DMS153 (cell line): ENCODE results near the gene RAB6B.

Source experiments
- DNase-seq: peaks from one replicate; lab custom pipeline; 2025; lab: John Stamatoyannopoulos, UW

Gene RAB6B

DNA sequence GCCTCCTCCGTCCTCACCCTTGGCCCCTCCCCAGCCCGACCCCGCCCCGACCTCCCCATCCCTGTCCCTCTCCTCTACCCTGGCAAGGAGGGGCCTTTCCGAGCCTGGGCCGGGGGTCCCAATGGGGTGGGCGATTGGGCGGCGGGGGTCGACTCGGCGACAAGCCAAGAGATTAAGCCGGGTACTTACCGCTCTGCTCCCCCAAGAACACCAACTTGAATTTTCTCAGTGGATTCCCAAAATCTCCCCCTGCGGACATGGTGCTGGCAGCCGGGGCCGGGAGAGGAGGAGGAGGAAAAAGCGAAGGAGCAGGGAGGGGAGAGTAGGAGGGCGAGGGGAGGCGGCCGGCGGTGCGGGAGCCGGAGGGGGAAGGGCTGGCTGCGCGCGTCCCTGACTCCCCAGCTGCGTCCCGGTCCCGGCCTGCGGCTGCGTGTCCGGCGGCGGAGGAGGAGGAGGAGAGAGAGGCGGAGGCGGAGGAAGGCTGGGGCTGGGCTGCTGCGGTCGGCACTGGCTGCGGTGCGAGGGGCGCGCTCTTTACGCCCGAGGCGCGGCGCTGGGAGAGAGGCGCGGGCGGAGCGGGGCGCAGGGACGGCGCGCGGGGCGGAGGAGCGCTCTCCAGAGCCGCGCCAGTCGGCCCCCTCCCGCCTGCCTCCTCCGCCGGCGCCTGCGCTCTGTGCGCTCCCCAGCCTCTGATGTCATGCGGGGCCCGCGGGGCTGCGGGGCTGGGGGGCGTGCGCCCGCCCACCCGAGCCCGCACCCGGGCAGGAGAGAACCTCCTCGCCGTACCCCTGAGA is at the start of gene RAB6B:
Gene RAB6B, minus strand, starts transcription at position 675 of the 794 bp plus-strand sequence. Its CDS starts 416 bp downstream, at position 259.
- no peak for DNase-seq

DNA sequence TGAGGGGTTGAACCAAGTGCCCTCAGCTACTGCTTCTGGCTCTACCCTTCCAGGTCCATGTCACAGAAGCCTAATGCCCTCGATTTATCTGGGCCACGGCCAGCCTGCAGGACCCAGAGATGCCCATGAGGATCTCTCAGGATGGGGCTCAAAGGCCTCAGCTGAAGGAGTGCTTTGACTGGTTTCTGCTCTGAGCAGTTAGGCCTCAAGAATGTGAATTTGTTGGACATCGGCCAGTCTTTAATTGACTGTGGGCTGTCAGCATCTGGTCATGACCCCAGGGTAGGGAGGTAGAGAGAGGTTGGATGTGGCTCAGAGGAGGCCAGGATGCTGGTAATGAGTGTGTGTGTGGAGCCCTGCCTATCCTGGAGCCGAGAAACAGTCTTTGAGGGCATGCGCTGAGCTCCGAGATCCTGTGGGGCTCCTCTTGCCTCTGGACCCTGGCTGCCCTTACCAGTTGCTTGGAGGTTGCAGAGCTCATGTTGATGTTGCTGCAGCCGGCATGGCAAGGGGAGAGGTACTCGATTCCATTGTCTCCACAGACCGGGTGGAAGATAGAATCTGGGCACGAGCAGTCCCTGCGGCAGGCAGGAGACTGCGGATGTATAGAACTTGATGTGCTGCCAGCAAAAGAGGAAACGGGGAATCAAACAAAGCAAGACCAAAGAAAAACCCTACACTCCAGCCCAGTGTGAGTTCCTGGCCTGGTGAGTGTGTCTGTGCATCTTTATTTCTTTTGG is 49.1 kb upstream of the RAB6B start:
- DNase-seq = peak; percentile 20

DNA sequence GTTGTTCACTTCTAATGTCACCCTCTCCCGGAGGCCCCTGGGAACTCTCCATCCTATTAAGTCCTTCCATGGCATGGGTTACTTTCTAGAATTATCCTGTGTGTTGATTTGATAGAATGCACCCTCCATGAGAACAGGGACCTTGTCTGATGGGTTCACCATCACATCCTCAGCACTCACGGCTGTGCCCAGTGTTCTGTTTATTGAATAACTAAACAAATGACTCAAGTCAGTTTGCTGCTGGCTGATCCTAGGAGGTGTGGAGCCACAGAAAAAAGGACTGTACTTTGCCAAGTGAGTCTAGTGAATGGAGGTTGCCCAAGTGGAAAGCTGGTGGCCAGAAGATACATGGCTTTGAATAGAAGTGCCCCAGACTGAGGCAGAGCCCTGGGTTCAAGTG is 48.5 kb upstream of the RAB6B start:
- DNase-seq = no peak

DNA sequence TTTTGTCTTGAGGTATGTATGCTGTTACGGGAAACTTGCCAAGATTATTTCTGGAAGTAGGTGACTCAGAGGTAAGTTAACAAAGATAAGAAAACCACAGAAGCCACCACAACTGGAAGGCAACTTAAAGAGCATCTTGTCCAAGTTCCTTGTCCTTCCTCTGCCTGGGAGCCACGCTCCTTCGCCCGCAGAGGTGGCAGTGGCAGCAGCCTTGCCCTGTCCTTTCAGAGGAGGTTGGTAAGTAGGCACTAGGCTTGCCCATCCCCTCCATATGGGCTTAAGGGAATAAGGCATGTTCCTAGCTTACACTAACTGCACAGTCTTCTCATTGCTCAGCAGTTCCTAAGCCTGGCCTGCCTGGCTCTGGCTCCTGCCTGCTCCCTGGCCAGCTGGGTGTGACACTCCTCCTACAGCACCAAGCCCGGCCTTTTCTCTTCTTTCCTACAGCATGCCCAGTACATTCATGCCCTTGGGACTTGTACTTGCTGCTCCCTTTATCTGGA is 48.0 kb upstream of the RAB6B start:
- no peak for DNase-seq

DNA sequence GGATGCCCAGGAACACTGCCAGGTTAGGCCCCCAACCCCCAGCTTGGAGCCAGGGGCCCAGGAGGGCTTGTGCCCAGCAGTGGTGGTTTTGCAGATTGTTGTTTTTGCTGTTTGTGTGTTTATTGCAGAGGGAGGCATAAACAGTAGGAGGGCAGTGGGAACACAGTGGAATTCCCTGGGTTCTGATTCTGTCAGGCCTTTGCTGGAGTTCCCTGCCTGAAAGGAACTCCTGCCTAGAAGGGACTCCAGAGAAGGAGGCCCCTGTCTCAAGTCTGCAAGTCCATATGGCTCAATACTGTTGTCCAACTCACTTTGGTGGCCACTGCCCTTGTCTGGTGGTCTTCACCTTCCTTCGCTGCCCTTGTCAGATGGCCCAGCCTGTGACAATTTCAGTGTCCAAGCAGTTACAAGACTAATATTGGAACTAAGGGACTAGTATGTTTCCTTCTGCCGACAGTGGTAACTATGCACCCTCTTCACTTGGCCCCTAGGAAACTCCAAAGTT is 47.4 kb upstream of the RAB6B start:
- DNase-seq = no peak

DNA sequence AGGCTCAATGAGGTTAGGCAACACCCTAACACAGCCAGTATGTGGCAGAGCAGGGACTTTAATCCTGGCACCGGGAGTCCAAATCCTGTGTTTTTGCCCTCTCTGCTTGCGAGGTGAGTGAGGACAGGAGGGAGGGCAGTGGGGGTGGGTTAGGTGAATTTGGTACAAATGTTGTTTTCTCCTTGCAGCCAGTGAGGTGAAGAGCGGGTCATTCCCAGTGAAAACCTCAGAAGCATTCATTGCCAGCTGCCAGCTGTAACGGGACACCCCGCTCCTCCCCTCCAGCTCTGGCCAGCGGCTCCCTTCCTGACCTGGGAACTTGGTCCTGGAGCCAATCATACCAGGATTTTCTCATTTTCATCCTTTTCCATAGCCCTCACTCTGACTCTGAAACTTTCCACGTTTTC is 45.7 kb upstream of the RAB6B start:
- DNase-seq = no peak

DNA sequence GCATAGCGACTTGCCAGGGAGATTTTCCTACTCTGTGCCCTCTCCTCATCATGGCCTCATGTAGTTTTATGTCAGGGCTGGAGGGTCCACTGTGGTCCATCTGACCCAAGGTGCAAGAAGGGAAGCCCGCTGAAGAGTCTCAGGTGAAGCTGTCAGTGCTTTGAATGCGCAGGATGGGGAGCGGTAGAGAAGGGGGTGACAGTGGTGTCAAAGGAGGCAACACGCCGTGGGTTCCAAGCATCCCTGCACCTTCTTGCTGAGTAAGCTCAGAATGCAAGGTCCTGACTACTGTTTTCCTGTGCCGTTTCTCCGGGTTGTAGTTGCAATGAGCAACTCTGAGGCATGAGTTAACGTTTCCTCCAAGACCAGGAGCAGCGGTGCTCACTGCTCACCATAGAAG is 44.9 kb upstream of the RAB6B start:
- no peak for DNase-seq

DNA sequence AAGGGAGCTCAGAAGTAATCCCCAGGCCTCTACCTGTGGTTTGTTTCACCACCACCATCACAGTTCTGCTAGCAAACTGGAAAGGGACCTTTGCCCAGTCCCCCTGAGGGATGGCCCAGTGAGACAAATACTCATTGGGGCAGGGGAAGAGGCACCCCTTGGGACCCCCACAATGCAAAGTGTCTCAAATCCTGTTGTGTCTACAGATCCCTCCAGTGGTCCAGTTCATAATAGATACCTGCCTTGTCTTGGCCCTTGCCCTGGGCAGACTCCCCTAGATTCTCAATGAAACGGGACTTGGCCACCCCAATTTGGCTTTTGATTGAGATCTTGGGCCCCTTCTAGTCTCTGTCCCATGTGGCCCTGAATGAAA is 43.8 kb upstream of the RAB6B start:
- DNase-seq = no peak

DNA sequence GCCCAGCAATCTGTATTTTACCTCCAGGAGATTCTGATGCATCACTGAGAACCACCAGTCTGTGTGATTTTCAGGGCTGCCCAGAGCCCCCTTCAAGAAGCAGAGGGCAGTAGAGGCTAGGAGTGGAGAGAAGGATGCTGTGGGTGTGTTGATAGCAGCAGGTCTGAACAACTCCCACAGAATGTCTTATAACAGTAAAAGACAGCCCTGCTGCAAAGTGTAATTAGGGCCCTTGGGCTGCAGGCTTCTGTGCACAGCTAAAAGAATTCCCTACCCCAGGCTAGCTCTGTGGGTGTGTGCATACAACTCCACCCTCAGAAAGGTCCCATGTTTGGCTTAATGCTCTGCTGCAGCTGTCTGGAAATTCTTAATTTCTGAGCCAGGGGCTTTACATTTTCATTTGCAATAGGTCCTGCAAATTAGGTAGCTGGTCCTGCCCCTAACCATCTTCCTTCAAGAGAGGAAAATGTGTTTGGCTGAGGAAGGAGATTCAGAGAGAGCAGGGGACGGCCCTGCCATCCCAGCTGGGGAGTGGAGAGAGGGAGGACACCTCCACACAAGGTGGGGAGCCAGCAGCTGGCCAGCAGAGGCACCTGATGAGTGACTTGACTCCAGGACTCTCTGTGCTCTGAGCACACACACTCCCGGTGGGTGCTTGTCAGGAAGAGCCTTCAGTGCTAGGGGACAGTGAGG is 43.2 kb upstream of the RAB6B start:
- DNase-seq = no peak

DNA sequence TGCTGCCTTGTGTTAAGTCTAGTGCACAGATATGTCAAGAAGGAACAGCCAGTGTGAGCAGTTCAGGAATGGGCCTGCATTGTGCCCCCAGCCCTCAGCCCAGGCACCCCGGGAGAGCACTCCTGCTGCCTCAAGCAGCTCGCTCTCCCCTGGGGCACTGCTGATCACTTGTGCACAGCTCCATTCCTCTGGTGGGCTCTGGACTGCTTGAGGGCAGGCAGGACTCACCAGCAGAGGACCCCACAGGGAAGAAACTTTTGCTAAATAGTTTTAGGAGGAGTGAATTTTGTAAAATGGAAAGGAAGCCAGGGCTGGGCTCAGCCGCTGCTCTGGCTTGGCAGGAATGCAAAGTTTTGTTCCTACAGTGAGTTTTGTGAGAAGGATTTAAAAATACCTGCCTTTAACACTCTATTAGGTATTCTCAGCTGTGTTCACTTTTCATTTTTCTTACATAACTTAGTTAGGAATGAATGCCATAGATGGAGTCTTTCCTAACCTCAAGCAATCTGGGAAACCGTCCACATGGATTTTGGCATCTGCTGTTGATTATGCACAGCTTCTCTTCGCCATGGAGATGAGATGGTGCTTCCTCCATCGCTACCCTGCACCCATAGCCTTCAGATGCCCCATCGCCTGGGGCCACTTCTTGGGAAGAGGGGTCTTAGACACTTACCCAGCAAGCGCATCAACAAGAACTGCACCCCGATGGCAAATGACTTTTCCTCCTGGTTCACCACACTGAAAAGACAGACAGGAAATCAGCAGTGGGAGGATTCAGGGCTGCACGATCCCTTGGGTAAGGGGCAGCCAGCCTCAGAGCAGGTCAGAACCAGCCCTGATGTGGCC is 42.3 kb upstream of the RAB6B start:
- DNase-seq = no peak

DNA sequence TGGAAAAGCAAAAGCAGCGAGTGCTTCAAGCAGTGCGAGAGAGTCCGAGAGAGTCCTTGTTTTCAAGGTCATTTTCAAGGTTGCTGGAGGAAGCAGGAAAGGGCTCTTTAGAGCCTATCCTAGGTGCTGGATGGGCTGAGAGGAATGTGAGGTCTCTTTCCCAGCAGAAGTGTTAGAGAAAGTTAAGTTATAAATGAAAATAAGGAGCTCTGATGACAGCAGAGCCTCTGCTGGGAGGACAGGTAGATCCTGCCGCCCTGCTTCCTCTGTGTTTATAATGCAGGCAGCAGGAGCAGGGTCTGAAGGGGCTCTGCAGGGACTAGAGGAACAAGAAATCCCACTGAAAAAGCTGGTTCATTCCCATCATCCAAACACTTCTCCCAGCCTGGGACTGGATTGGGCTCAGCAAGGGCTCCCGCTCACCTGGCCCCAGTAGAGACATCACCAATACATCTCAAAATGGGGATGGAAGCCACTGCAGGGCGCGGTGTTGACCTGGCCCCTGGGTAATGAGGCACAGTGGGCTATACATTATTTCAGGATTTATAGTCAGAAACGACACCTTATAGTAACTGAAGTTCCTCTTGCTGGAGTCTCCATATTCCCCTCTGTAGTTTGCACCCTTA is 41.5 kb upstream of the RAB6B start:
- no peak for DNase-seq

DNA sequence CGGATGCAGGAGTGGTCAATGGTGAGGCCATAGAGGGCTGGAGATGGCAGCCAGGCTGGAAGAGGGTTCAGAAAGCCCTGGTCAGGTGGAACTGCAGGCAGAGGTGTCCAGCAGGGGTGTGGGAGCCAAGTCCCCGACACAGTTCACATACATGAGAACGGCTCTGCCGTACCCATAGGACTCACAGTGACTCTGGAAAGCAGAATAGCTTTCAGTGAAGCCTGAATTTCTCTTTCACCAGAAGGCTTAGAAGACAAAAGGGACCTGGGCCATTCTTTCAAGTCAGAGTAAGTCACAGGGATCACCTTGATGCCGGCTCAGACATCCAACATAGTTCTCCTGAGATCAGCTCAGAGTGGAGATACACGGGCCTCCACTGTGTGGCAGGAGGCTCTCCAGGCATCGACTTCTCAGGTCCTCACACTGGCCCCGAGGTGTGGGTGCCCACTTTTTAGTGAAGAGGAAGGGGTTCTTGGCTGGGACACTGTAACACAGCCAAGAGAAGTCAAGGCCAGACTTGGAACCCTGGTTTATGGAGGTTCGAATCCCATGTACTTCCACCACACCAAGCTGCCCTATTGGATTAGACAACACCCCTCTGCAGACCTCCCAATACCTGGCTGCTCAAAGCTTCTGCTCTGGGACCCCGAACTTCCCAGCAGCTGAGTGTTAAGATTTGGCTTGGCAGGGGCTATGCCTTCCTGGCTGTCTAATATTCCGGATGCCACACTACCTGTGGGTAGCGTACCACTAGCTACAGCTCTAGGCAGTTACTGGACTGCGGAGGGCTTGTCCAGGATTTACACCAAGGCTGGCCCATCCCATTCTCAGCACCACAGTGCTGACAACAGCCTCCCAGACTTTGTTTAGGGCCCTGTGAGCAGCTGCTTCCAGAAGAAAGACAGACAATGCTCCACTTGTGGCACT is 40.4 kb upstream of the RAB6B start:
- no peak for DNase-seq

DNA sequence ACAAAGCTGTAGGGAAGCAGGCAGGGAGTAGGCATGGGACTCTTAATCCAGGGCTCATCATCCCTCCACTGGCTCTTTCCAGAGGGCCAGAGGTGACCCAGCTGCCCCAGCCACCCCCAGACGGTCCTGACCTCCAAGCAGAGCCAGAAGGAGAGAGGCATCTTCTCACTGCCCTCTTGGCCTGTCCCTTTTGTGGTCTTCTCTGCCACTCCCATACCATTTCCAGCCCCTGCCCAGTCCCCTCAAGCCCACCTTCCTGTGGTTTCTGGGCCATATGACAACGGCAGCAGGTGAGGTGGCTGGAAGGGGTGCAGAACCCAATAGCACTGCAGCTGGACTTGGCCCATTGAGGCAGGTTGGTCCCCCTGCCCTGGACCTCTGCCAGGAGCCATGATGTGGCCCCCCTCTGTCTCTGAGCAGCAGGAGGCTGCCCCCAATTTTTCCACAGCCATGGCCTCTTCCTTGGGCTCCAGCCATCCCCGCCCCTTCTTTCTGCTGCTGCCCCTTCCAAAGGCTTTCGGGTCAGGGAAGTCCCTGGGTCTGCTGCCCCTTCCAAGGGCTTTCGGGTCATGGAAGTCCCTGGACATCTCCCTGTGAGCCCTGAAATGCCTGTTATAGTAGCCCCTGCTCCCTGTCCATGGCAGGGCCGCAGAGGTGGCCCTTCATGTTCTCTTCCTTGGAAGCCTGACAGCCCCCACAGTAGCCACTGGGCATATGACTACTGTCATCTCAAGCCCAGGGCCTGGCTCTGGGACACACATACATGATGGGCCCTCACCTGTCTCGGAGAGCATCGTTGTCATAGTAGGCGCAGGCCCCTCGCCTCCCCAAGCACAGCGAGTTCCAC is 39.5 kb upstream of the RAB6B start:
- no peak for DNase-seq

DNA sequence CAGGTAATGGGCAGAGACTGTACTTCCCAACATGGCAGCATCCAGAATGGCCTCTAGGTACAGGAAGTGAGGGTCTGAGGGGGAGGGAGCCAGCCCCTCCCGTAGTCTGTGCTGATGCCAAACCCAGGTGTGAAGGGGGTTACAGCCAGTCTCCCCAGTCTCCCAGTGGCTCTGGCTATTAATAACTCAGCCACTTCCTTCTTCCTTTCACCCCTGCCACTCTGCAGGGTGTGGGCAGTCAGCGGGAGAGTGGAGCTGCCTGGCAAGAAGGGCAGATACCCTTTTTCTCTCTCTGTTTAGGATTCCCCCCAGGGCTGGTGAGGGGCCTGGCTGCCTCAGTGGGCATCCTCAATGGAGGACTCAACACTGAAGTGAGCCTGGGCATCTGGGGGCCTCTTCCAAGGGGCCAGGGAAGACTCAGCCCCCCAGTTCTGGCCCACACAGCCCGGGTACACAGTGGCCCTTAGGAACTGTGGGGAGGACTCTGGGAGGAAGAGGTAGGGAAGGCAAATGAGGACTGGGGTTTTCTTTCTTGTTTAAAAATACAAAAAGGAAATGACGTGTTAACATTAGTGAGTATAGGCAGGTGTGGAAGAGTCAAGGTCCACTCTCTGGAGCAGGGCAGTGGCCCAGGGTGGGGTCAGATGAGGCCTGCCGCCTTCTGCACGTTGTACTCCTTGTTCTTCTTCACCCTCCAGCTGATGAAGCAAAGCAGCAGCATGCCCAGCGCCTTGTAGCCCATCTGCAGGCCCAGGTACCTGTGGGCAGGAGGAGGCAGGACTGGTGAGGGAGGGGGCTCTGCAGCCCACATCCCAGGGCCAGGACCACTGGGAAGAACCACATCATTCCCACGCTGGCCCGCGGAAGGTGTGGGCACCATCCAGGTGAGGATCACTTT is 38.6 kb upstream of the RAB6B start:
- no peak for DNase-seq

DNA sequence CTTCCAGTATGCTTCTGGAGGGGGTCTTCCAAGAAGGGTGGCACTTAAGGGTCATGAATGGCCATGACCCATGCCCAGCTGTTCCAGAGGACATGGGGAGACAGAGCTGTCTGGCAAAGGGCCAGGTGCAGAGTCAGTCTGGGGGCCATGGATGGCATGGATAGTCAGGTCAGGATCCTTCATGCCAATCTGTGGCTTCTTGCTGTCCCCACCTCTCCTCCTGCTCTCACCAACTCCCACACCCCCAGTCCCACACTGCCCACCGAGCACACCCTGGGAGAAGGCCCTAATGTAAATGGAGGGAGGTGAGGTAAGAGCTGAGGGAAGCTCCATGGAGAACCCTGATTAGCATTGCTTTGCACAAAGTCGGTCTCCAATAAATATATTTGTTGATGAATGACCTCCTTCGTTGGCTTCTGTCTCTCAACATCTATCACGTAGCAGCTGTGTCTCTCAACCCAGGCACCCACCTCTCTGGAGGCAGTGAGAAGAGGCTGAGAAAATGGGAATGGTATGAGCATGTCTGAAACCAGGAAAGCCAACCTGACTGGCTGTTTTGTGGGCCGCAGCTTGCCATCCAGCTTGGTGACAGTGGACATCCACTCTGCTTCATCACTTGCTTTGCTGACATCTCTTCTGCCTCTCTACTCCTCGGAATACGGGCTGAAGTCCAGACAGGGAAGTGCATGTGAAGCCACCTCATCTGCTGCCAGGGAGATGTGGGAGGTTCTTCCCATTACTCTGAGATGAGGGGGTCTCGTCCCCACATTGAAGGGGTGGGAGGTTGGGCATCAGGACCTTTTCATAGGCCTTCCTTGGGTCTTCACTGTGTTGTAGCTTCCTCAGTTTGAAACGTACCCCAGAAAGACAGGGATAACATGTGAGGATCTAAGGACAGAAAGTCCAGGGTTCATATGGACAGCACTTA is 37.7 kb upstream of the RAB6B start:
- no peak for DNase-seq

DNA sequence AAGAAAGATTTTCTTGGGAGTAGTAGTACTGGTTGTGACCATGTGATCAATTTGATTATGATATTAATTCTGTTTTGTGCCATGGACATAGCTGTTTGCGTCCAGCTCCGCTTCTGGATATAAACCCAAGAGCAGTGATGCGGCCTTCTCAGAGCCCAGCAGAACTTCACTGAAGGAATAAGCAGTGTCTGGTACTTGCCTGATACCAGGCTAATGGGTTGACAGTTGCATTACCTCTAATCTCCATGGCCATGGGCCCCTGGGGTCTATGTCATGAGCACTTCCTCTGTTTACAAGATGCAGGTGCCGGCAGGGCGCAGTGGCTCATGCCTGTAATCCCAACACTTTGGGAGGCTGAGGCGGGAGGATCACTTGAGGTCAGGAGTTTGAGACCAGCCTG is 36.3 kb upstream of the RAB6B start:
- no peak for DNase-seq

DNA sequence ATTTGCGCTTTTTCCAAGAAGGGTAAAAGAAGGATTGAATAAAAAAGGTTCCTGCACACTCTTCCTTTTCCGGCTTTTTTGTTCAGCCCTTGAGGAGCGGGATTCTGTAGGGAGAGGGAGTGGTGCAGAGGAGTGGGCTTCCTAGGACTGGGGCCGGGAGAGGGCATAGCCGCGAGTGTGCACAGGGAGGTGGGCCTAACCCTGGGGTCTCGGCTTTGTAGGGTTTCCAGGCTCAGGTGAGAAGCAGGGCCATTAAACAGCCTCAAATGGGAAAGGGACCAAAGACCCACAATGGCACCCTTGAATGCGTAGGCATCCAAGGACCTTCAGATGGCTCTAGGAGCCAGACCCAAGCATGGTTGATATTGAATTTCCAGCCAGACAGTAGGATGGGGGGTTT is 35.4 kb upstream of the RAB6B start:
- DNase-seq = no peak
